ENCODE measurements around the gene SBF2.
"Not testable (repeated sequence)": the region's sequence is repeated elsewhere in the genome, so short reads cannot be mapped to it uniquely, and the experiment has no call there.

Gene SBF2

GRCh38 chr11:9943386-9944110 is 350.5 kb downstream of the SBF2 start:
- no peak for DNase-seq

- DNase-seq, result no peak
These were observed 352.0 kb downstream of the SBF2 start for GRCh38 chr11:9941991-9942390.

GRCh38 chr11:9939150-9939549 is 354.9 kb downstream of the SBF2 start:
- DNase-seq, result not testable (repeated sequence)

GRCh38 chr11:9936754-9937153 is 357.3 kb downstream of the SBF2 start:
- DNase-seq, result no peak

- not testable (repeated sequence) for DNase-seq
These were observed 361.2 kb downstream of the SBF2 start for GRCh38 chr11:9932843-9933242.

- not testable (repeated sequence) for DNase-seq
These were observed 363.3 kb downstream of the SBF2 start for GRCh38 chr11:9930562-9931331.

DNA sequence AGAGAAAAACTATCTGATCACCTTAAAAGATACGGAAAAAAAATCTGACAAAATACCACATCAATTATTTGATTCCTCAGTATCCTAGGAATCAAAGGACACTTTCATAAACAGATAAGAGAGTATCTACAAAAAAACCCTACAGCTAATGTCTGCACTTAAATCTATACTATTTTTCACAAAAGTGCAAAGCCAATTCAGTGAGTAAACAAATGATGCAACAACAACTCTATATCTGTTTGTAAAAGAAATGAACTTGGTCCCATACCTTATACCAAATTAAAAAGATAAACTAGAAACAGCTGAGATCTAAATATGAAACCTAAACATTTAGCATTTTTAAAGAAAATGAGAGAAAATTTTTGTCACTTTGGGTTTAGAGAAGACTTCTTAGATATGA is 366.3 kb downstream of the SBF2 start:
- no peak for DNase-seq

DNA sequence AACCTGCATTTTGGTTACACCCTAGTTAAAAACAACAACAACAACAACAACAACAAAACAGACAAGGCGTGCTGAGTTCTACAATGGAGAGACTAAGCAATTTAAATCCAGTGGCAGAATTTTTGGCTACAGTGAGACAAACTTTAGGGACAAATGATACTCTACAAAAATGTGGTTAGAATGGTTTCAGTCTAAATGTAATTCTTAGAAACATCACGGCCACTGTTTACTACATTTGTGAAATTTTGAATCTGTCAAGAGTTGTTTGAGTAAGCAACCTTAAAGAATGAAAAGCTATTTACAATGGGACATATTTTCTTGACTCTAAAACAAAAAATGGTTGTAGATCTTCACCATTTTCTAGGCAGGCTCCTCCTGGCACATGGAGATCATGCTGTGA is 370.7 kb downstream of the SBF2 start:
- no peak for DNase-seq

DNA sequence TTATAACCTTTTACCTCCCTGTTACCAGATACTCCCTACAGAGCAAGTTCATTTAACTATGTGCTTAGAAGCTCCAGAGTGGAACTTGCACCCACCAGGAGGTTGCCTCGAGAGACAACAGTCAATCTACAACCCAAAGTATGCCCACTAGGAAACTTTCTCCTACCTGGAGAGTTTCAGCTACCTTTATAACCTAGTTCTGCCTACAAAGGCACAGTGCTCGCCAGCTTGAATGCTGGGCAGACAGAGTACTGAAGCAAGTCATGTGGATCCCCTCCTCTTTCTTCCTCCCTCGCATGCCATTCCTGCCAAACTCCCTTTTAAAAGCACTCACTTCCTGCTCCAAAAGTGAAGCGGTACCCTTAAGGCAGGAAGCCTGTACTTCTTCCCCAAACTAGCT is 371.2 kb downstream of the SBF2 start:
- DNase-seq, result no peak

- no peak for DNase-seq
These were observed 377.5 kb downstream of the SBF2 start for GRCh38 chr11:9916480-9916879.

DNA sequence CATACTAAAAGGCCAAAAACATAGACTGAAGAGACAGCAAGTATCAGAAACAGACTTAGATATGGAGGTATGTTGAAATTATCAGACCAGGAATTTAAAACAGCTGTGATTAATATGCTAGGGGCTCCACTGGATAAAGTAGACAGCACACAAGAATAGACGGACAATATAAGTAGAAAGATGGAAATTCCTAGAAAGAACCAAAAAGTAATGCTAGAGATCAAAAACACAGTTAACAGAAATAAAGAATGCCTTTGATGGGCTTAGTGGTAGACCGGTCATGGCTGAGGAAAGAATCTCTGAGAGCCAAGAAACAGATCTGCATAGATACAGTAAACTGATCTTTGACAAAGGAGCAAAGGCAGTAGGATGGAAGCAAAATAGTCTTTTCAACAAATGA is 380.0 kb downstream of the SBF2 start:
- no peak for DNase-seq

DNA sequence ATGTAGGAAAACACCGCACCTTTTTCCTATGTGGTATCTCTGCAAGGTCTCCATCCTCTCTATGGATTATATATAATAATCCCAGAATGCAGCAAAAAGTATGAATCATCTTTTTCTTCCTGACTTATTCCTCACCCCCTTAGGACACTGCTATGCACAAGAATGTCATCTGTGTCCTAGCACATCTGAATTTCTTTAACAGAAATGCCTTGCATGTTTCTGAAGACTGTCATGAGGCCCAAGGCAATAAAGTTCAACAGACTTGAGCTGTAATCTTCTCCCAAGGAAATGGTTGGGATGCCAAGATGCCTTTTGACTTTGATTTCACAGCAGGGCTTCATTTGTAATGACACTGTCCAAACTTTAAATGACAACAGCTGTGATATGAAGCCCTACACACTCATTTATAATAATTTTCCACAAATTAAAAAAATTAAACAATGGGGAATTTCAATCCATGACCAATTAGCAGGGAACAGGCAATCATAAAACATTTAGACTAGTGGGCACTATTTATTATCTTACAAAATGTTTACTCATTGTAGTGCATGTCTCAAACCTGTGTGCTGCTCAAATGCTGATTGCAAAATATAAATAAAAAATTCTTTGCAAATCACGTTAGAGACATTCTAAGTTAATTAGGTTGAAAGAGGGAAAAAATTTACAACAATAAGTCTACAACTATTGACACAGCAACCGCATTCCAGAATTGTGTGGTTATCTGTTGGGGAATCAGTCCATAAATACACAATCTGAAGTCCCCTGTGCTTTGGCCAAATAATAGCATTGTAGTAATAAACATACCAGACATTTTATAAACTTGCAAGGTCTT is 387.8 kb downstream of the SBF2 start:
- no peak for DNase-seq

DNA sequence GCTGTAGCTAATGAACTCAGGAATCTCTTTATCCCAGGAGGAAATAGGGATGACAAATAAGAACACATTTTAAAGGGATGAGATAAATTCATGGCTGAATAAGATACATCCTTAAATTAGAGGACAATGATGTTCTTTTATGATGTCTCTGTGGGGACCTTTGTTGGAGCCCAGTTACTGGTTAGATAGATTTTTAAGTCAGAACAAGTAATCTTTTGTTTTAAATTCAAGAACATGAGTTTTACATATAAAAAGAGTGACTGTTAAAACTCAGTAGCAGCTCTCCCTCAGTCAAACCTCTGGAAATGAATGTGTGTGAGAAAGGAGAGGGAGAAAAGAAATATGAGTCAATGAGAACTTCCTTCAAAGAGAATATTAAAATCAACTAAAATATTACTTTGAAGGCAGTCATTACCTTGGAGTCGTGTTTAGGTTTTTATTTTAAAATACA is 388.5 kb downstream of the SBF2 start:
- no peak for DNase-seq

GRCh38 chr11:9903579-9903978 is 390.4 kb downstream of the SBF2 start:
- DNase-seq, result no peak

DNA sequence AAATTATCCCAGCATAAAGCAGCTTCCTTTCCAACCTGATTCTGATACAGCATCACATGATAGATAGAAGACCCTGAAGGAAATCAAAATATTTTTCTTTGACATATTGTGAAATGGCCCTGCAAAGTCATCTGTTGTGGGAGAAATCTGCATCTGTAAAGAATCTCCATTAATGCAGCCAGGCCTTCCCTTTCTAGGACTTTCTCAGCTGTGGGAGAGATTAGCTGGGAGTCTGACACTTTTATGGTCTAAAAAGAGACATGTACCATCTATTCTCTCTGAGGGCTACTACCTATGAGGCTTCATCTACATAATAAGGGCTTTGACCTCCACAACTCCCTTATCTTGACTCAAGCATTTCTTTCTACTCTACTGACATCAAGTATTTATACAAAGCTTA is 392.1 kb downstream of the SBF2 start:
- DNase-seq, result no peak

DNA sequence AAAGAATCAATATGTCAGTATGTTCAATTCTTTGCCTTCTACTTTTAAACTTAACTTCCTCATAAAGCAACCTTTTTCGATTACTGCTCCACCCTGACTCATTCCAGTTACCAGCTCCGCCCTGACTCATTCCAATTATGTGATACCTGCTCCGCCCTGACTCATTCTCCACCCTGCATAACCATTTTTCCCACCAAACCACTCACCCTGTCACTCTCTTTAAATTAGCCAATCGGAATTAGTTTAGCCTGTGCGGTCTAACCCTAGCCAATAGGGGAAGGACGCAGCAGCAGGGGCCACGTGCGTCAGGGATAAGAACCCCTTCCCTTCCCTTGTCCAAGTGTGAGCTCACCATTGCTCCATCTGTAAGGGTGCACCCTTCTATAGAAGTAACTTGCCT is 393.8 kb downstream of the SBF2 start:
- not testable (repeated sequence) for DNase-seq

DNA sequence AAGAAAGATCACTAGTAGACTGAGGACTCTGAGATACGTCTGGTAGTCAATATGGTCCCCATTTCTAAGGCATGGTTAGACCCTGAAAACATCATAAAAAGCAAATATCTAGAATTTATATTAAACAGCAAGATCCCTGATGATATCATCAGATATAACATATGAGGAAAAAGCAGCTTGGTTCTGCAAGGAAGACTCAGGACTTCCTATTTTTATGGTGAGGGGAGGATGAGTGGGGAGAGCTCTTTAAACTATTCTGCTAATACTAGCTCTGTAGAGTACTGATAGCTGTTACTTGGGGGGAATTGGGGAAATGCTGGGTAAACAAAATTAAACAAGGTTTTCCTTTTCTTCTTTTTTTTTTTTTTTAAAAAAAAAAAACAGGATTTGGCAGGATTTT is 394.3 kb downstream of the SBF2 start:
- DNase-seq, result no peak

DNA sequence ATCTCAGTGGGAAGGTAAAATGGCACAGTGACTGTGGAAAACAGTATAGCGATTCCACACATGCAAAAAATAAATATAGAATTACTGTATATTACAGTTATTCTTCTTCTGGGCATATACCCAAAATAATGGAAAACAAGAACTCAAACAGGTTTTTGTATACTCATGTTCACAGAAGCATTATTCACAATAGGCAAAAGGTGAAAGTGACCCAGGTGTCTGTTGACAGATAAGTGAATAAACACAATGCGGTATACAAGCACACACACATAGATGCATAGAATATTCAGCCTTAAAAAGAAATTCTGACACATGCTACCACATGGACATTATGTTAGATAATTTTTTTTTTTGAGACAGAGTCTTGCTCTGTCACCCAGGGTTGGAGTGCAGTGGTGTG is 397.1 kb downstream of the SBF2 start:
- no peak for DNase-seq

- no peak for DNase-seq
These were observed 399.0 kb downstream of the SBF2 start for GRCh38 chr11:9895006-9895405.

DNA sequence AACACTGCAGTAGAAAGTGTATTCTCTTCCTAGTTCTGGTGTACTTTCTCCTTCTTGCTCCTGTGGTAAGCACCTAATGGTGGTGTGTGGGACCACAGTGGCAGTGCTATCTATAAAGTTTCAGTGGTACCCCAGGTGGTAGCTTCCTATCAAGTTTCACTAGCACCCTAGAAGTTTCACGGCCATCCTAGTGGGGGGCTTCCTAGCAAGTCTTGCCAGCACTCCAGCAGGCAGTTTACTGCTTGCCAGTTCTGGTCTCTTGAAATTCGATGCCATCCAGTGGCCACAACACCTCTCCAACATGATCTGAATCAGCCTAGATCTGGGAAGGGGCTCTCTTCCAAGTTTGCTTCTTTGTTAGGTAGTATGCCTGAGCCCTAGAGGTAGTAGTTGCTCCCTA is 400.5 kb downstream of the SBF2 start:
- DNase-seq, result no peak

GRCh38 chr11:9888938-9889337 is 405.1 kb downstream of the SBF2 start:
- no peak for DNase-seq

DNA sequence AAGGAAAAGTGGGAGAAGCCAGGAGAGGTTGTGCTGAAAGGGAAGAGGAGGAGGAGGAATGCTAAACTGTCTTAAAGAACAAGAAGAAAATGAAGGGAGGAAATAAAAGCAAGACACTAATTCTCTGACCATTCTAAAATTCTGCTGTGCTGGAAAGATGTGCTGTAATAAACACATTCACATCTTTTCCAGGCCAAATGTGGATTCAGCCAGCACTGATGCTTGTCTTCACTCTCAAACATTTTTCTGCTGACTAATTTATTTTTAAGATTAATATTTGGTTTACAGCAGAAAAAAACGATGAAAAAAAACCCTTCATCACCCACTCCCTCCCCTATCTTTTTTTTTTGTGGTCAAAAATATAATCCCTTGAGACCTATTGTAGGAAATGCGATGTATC is 406.5 kb downstream of the SBF2 start:
- DNase-seq, result no peak

GRCh38 chr11:9886595-9886994 is 407.4 kb downstream of the SBF2 start:
- DNase-seq, result no peak

DNA sequence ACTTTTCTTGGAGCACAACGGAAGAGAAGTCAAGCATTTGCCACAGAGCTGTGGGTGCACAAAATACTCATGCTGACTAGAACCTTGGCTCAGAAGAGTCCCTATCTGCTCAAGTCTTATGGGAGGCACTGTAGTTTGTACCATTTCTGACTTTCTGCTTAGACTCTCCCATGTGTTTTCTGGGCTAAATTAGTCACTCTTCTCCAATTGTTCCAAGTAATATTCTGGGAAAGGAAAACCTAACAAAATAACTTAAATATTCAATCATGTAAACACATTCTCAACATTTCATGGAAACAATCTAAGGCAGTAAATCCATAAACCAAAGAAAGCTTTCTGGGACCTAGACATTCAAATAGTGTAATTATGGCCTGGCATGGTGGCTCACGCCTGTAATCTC is 409.4 kb downstream of the SBF2 start:
- DNase-seq, result no peak

Data from activated CD4-positive, alpha-beta T cell treated with anti-CD3 and anti-CD28 coated beads, Interleukin-2, amount 50 U/mL, for 1 hour (primary cell).